Measurements from ENCODE around the gene EPHB1.

The EPHB1 gene

DNA sequence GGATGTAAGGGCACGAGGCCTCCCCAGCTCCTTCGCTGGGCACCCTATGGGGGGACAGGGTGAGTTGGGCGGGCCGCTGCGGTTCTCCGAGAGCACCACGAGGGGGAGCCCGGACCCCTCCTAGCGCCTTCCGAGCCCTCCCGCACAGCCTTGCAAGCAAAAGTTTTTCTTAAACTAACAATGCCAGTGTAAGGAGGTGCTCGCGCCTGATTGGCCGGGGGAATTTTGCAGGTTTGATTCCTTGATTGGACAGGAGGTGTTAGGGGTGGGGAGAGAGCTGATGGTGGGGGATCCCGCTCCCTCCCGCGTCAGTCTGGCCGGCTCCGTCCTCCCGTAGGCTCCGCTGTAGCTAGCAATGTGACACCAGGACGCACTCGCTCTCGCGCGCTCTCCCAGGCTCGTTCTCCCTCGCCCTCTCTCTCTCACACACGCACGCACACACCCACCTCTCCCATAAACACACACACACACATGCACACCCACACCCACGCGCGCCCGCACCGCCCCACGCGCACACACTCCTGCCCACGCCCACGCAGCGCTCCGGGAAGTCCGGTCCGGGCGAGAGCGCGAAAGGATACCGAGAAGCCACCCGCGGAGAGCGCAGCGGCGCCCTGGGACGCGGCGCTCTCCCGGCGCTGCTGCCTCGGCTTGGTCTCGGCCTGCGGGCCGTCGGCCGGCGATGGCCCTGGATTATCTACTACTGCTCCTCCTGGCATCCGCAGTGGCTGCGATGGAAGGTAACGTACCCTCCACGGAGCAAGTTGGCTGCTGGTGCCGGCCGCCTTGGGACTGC lies at the start of gene EPHB1:
Gene EPHB1, plus strand, starts transcription at position 311 of the 796 bp plus-strand sequence.
- peak; percentile 97 for DNase-seq

GRCh38 chr3:134748698-134749097 lies 46.4 kb upstream of the EPHB1 start:
- DNase-seq = no peak

- no peak for DNase-seq
Observed at GRCh38 chr3:134749174-134749573, 45.9 kb upstream of the EPHB1 start.

GRCh38 chr3:134749802-134750553 lies 45.1 kb upstream of the EPHB1 start:
- DNase-seq = no peak

DNA sequence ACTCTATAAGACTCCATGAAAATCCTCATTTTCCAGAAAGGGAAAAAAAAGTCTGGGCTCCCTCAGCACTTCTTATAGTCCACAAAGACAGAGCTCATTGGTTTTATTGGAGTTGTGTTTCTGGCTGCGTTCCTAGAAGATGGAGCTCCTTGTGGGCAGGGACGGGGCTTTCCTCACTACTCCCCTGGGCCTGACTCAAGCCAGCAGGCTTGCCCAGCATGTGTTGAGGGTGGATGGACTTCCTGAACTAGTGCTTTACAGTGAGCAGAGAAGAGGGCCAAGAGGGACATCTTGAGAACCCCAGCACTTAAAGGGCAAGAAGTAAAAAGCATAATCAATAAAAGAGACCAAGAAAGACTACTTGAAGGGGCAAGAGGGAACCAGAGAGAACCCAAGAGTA lies 43.2 kb upstream of the EPHB1 start:
- DNase-seq = no peak

GRCh38 chr3:134752761-134753461 lies 42.1 kb upstream of the EPHB1 start:
- DNase-seq = no peak

DNA sequence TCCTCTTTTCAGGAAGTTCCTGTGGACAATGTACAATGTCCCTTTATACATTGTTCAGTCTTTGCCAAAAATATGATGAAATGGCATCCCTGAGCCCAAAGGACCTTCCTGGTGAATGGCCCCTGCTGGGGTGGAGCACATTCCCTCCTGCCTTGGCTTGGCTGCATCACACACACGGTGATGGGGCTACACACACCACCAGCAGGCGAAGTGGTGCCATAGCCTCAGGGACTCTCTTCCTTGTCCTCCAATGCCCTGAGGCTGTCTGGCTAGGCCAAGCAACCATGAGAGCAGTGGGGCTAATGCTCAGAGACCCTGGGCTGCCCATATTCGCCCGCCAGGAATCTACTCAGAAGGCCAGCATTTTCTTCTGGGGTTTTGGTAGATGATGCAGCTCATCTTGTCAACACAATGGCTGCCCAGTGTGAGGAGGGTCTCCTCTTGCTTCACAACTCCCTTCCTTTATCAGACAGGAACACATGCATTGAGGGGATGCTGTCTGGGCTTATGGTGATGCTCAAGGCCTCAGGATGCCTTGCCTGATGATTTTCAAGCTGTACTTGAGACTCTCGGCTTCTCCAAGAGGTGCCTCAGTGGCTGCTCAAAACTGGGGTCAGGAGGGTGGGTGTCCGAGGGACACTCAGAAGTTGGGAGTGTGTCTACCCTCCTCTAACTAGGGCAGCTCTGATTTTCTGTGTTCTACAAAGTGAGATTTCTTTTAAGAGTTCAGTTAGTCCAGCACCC lies 40.9 kb upstream of the EPHB1 start:
- DNase-seq = no peak

DNA sequence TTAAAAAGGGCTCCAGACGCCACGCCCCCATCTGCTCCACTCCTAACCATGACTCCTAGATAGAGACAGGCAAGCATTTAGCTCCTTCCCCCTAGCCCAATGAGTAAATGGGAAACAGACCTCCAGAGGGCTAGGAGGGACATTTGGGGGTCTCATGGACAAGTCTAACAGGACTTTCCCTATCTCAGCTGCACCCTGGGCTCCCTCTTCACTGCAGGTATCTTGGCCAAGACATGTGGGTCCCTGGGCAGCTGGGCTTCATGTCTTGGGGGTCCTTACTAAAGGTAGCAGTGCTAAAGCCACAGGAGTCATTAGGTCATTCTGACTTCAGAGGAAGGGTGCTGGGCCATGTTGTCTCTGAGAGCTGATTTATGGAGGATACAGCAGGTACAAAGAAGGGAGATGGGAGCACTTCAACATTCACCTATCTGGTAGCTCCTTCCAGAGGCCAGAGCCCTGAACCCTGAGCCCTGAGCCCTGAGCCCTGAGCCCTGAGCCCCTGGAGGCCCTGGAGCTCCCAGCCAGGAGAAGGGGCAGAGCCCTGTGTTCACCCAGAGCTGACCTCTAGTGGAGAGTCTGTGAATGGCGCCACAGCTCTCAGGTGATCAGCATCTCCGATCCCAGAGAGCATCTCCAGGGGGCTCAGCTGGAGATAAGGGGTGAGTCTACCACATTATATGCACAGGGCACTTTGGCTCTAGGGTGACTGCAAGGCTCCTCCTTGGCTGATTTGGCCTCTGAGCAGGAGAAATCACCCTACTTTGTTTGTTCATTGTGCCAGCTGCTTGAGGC lies 40.1 kb upstream of the EPHB1 start:
- no peak for DNase-seq

- no peak for DNase-seq
Observed at GRCh38 chr3:134755821-134756220, 39.2 kb upstream of the EPHB1 start.

GRCh38 chr3:134757549-134758069 lies 37.5 kb upstream of the EPHB1 start:
- no peak for DNase-seq

DNA sequence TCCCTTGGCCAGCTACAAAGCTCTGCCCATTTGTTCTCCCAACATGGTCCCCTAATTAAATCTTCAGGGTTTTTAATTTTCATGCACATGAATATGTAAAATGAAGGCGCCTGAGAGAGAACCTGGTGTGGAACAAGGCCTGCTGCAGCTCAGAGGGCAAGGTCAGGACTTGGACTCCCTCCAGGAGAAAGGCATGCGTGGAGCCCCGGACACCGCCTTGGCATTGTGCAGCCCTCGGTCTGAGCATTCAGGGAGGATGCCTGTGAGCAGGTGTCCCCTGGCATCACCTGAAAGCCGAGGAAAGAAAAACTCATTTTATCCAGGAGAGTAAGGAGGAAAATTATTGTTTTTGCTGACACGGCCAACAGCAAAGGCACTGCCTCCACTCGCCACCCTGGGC lies 33.8 kb upstream of the EPHB1 start:
- DNase-seq = no peak

DNA sequence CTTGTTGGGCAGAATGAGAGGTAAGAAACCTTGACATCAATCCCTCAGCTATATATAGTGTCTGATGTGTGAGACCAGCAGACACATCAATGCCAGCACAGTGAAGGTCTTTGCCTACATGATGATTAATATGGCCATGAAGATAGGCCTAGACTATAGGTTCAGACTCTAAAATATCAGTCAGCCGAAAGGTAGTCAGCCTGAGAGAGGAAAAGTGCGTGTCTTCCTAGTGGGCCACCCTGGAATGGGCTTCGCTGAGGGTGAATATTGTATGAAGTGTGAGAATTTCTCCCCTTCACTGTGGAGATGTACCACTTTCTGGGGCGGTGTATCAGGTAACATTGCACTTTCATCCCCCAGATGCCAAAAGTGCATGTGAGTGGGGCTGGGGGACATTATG lies 33.0 kb upstream of the EPHB1 start:
- DNase-seq = no peak

DNA sequence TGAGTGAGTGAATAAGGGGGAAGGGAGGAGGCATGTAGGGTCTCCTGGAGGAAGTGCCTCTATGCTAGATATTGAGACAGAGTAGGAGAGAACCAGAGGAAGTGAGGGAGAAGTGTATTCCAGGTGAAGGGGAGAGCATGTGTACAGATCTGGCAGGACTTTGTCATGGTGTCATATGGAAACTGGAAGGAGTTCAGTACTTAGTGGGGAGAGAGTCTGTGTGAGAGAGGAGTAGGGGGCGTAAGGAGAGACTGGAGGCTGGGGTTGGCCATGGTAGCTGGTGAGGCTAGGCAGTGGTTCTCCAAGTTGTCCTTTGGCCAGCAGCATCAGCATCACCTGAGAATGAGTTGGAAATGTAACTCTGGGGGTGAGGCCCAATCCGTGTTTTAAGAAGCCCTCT lies 29.6 kb upstream of the EPHB1 start:
- DNase-seq = no peak

GRCh38 chr3:134766290-134766689 lies 28.8 kb upstream of the EPHB1 start:
- no peak for DNase-seq

DNA sequence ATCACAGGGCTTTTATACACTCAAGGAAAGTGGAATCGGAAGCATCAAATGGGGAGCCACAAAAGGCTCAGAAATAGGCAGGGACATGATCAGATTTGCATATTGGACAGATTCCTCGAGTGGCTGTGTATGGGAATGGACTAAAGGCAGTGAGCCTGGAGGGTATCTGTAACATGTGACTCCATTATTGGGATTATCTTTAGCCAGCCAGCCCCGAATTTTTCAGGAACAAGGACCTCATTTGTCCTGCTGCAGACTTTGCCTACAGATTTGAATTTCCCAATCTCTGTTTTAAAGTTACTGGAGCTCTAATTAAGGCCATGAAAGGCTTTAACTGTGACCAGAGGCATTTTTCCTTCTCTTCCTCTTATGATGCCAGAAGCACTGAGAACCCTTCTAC lies 26.9 kb upstream of the EPHB1 start:
- no peak for DNase-seq

DNA sequence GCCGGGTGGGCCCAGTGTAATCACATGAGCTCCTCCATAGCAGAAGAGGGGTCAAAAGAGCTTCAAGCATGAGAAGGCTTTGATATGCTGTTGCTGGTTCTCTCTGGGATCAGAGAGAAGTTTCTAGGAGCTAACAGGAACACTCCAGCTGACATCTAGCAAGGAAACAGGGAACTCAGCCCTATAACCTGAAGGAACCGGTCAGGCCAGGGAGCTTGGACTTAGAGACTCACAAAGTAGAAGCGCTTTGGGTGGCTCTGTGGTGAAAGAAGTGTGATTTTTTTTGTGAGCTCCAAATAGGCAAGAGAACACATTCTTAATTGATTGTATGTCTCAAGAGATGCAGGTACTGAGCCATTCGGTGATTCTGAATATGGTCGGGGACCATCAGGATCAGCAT lies 26.2 kb upstream of the EPHB1 start:
- DNase-seq = no peak

DNA sequence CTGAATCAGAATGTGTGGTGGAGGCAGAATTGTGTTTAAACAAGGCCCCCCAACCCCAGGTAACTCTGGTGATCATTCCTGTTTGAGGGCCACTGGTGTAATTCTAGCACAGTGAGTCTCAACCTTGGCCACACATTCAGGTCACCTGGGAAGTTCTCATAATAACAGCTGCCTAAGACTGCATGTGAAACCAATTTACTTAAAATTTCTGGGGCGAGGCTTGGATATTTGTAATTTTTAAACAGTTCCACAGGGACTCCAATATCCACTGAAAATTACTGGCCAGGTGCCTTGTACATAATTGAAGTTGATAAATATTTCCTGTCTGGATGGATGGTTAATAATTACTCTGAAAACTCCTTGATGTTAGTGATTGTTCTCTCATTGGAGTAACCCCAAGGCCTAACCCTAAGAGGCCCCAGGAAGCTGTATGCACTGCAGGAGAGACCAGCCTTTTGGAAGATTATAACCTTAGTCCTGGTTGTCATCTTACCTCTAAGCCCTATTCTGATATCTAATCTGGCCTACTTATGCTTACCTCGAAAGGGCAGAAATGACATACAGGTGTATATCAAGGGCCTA lies 25.7 kb upstream of the EPHB1 start:
- DNase-seq = no peak

DNA sequence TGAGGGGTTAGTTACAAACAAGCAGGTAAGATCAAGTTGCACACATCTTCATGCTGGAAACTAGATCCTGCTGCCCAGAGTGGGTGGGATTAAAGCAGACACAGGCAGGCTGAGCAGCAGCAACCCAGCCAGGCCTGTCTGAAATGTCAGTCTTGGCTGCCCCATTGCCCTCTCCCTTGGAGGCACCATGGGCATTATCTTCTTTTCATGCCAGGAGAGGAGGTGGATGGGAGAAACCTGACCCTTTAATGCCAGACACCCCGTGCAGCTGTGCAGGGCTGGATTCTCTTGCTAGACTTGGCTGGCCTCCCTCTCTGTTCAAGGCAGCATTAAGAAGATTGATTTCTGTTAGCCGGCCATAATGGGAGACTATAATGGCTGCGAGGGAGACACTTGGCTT lies 23.0 kb upstream of the EPHB1 start:
- DNase-seq = no peak

- no peak for DNase-seq
Observed at GRCh38 chr3:134772591-134772990, 22.5 kb upstream of the EPHB1 start.

DNA sequence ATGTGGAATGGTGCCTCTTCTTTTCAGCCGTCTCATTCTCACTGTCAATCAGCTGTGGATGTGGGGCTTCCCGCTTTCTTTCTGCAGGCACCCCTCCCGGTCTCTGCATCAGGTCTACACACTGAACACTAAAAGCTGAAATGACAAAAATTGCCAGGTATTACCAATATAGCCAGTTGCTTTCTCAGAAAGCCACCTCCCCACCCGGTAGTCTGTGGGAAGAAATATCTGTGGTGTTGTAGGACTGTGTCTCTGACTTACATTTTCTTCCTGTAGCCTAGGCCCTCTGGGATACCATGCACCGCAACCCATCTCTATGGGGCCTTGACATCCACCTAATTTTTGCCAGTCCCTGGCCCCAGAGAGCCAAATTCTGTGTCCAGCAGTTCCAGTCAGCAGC lies 19.2 kb upstream of the EPHB1 start:
- DNase-seq = no peak

- no peak for DNase-seq
Observed at GRCh38 chr3:134776518-134776917, 18.5 kb upstream of the EPHB1 start.

- DNase-seq = no peak
Observed at GRCh38 chr3:134777341-134777740, 17.7 kb upstream of the EPHB1 start.

All from NCI-H1436 treated with DMSO at 0.1 percent for 48 hours (cell line).